ENCODE data around the gene CLEC18B.
"Not testable (repeated sequence)": the region's sequence is repeated elsewhere in the genome, so short reads cannot be mapped to it uniquely, and the experiment has no call there.

The CLEC18B gene
- total RNA-seq: 0 to 0.69 (median 0.41) reads per million in 4 donors

DNA sequence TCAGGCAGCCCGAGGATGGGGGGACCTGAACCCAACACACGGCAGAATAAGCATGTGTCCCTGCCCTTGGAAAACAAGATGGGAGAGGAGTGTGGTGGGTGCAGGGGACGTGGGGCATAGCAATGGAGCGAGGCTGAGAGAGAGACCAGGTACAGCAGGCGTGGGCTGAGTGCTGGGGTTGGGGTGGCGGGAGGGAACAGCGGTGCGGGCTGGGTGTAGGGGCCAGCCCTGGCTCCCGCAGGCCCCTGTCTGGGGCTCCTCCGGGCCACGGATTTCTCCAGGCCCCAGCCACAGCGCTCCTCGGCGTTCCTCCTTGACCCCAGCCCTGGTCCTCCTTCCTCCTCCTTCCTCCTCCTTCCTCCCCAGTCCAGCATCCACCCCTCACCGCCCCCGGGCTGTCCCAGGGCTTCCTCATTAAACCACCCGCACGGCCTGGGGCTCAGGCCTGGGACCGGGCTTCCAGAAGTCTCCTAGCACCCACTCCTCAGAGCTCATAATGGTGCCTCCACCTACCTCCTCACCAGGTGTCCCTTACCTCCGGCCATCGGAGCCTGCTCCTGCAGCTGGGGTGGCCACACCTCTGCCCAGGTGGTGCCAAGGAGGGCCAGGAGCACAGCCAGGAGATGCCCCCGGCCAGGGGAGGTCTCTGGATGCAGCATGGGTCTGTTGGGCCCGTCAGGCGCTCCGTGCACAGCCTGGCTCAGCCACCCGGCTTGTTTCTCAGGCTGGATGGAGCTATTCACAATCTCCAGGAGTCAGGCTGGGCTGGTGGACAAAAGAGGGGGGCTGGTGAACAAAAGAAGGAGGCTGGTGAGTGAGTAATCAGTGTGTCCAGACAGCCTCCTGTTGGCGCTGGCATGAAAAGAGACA, at the start of gene CLEC18B:
Gene CLEC18B (minus strand): TSS at position 867 of the 870 bp plus-strand sequence. CDS start 208 bp downstream, at position 659.
- DNase-seq: not testable (repeated sequence)

DNA sequence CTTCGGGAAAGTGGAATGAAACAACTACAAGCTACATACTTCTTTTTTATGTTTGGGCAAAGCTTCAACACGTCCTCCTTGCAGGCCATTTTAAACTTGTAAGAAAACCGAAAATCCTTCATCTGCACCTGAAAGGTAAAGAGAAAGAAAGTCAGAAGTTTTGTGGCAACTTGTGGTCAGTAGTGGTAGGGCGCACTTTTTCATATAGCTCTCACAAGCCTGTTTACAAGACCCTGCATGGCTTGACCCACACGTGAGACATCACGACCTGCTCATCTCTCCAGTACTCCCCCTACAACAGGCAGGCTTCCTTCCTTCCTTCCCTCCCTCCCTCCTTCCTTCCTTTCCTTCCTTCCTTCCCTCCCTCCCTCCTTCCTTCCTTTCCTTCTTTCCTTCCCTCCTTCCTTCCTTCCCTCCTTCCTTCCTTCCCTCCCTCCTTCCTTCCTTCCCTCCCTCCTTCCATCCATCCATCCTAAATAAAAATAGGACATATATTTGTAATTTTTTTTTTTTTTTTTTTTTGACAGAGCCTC, 48.7 kb upstream of the CLEC18B start:
- no peak for DNase-seq

DNA sequence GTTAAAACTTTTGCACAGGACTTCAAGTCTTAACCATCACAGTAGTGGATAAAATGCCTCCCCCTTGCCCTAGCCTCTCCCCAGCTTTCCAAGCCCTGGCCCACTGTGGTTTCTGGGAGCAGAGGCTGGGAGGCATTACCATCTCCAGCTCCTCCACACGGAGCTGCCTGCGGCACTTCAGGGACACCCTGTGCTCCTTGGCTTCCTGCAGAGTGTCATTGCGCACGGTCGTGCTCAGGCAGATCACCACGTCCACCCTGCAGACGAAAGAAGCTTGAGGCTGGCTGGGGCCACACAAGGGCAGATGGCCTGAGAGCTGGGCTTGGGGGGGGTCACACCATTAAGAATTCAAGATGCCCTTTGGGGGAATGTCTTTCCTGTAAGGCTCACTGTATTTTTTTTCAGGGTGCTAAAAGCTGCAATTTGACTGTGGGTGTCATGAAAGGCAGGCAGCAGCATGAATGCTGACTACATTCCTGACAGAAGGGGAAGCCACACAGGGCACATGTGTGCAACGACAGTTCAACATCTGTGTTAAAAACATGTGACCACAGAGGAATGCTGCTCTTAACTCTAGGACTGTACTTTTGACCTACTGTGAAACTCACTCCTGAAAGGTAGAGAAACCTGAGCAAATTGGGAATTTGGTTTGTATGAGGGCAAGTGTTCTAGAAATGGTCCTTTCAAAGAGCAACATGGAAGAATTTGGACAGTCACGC, 47.7 kb upstream of the CLEC18B start:
- DNase-seq: no peak

DNA sequence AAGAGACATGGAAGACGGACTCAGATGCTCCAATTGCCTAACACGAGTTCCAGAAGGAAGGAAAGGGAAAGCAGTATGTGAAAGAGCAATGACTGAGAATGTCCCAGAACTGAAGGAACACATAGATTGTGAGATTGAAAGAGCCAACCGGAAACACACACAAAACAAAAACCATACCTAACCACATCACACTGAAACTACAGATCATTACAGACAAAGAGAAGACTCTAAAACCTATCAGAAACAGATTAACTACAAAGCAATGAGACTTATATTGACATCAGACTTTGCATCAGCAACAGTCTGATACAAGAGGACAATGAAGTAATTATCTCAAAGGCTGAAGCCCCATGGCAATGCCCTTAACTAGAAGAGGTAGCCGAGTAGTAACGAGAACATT, 45.6 kb upstream of the CLEC18B start:
- DNase-seq: peak in 1 of 5 donors; percentile 71

DNA sequence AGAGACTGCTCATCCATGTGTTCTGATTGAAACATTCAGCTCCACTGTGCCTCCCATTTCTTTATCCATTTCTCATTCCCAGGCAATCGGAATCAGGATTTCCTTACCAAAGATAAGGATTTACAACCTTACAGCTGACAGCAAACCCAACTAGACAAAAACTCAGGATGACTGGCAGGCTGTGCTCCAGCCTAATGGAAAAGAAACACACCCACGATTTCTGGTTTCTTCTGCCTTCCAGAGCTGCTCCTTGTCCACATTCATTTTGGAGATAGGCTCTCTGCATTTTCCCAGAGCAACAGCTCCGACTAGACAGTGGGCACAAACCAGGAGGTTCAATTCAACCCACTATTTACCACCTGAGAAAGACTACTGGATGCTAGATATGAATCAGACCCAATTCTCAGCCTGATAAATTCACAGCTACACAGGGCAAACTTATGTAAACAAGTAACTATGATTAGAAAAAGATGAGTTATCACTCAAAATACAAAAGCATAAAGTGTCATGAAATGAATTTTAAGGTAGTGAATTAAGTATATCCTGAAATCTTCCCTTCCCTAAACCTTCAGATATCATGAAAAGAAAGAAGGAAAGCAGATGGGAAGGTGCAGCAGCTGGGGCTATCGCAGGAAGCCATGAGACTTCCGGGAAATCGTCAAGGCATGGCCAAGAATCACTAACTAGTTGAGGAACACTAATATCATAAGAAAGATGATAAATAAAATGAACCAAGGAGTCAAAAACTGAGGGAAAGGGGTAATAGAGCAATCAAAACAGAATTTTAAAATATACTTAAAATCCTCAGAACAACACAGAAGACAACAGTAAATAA, 44.8 kb upstream of the CLEC18B start:
- DNase-seq: no peak

DNA sequence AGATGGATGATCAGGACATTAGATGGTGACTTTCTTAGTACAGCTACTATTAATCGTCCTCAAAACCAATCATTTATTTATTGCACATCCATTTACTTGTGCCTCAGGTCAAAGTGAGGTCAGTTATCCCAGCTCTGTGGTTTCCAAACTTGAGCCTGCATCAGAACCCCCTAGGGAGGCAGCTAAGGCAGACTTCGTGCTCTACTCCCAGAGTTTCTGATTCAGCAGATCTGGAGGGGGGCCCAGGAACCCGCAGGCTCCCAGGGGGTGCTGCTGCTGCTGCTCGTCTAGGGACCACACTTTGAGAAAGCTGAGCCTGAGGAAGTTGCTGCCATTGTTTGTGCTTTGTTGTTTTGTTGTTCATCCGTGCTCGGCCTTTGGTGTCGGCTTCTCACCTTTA, 44.0 kb upstream of the CLEC18B start:
- no peak for DNase-seq

DNA sequence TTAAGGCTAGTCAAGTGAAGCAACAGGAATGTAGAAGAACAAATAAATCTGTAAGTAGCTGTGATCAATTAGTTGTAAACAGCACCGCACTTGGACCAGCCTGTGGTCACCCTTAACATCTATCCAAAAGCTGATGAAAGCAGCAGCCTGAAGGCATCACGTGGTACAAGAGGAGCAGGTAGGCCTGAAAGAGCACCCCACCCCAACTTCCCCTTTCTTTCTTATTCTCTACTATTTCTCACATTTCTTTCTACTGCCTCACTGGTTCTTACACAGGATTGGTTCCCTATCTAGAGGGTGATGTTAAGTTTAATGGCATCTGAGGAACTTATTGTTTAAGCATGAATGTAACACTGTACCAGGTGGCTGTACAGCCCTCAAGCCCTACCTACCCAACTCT, 42.6 kb upstream of the CLEC18B start:
- DNase-seq: no peak

DNA sequence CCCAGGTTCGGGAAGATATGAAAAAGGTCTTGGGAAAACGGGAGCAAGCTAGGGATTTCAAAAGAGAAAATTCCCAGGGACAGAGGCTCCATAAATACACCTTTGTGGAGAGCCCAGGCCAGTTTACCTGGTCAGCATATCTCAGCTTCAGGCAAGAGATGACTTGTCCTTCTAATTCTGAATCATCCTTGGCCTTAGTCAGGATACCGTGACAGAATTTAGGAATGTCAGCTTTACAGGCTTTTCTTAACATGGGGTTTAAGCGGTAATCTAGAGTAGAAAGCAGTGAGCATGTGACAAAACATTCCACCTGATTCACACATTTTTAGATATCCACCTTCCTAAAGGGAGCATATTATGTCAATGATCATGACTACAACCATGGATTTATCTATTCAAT, 41.1 kb upstream of the CLEC18B start:
- no peak for DNase-seq

DNA sequence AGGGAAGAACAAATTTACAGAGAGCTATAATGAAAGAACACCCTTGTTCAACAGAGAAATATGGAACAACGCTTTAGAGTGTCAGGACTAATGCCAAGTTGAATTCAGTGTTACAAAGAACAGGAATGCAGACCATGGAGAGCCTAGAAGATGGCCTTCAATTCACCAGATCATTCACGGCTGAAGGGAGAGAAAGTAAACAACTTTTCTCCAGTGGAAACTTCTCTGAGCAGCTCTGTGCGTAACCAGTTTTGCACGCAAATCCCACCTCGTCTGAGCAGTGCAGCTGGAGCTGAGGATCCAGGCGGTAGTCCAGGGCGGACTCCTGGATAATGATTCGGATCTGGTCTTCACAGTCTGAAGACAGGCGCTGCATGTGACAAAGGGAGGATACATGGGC, 40.5 kb upstream of the CLEC18B start:
- DNase-seq: no peak

DNA sequence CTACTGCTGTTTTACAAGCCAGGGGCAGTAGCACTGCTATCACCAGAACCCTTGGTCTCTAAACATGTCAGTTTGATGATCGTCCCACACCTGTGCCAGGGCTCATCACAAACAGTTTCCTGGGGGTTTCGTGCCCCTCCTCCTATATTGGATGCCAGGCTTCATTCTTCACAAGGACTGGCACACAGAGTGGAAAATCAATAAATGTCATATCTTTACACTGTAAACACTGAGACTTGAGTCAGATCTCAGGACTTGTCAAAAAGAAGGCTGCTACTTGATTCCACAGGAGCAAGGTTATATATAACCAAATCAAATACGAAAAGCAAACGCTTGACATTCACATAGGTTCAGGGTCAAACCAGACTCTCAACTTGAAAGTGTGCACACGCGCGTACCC, 39.3 kb upstream of the CLEC18B start:
- DNase-seq: no peak

DNA sequence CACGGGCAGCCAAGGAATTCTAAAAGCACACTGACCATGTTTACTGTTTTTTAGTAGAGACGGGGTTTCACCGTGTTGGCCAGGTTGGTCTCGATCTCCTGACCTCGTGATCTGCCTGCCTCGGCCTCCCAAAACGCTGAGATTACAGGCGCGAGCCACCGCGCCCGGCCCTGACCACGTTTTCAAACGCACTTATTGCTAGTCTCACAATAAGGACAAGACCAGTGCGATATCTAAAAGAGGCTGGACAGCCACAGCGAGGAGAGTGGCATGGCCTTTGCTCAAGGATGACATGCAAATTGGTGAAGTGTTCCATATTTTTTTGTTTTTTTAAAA, 35.0 kb upstream of the CLEC18B start:
- no peak for DNase-seq

DNA sequence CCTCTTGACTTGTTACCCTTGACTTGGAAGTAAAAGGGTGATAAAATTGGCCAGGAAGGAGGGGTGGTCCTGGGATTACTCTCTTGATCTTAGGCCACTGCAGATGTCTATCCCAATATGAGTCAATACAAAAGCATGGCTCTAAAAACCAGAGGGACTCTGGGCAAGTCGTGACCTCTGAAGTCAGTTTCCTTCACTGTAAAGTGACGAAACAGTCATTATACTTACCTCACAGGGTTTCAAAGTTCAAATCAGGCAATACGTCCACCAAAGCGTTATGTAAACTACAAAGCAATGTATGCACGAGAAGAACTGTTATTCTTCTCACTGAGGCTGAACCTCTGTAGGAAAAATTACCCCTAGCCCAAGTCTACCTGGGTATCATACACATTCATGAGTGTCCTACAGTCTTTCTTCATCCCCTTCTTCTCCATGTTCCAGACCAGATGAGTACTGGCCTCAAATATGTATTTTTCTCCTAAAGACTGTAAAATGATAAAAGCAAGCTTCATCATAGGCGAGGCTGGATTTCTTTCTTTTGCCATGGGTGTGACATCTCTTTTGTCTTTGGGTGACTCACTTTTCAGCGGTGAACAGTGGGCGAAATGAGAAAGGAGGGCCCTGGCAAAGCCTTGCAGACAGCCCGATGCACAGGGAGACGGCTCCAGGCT, 34.5 kb upstream of the CLEC18B start:
- no peak for DNase-seq

DNA sequence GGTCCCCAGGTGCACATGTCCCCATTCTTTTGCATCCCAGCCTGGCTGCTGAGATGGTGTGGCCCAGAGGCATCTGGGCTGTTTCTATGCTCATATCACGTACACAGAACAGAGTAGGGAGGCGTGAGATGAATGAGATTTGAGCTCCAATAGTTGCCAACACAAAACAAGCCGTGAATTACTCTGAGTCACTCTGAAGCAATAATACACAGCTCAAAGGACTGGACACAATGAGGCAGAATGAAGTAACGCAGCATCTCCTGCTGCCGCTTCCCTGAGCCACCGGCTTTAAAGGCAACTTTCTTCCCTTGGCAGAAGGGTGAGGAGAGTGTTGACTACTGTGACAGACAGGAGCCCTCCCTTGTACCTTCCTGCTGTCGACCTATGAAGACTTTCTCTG, 33.9 kb upstream of the CLEC18B start:
- DNase-seq: no peak

DNA sequence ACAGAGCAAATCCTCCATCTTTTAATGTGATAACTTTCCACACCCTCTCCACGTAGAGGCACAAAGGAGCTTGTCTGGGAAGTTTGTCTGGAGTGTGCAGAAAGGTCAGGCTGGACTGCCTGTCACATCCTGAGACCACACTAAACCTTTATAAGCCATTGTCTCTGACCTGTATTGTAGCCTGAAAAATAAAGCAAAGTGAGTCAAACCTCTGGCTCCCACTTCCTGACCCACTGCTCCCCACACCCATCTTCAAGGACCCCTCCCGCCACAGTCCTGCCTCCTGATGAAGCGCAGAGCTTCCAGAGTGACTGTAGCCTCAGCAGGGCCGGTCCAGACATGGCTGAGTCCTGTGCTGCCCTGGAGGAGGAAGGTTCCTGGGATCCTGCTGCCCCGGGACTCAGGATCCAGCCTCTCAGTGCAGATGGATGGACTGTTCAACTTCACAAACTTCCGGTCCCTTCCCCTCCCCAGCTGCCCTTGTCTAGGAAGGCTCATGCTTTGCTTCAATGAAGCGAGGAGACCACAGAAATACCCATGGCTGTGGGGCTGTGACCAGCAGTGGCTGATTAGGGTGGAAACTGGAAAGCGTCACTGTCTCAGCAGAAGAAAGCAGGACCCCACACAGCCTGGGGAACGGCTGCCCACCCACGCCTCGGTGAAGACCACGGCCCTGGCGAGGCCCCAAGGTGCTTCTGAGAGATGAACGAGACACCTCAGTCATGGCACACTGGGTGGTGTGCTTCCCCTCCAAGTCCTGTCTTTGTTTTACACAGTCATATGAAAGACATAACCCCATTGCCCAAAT, 30.9 kb upstream of the CLEC18B start:
- DNase-seq: no peak

DNA sequence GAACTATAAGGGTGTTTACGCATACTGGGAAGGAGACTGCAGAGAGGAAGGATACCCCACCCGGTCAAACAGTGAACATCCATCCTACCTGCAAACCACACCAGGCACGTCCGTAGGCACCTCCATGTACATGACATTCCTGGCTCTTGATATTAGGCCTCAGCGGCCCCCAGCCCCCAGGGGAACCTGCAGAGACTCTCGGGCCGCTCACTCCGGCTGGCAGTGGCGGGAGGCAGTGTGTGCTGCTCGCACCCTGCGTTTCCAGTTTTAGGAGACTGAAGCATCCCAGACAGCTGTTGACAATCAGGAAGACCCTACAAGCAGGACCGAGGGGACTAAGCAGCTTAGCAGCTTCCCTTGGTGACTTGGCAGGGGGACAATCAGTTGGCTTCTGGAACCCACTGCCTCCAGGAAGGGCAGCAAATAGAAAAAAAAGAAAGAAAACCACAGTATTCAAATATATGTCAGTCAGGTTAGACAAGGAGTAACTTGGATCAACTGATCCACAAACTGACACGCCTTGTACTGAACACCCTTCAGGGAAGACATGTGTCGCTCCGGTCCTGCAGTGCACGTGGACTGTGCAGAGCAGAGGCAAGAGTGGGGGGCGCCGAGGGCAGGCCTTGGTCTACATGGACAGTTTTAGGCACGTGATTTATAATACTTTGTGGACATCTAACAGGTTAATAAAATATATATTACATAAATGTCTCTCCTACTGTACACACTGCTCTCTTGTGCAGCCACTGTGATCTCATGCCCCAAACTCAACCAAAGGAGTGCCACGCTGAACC, 29.9 kb upstream of the CLEC18B start:
- no peak for DNase-seq

DNA sequence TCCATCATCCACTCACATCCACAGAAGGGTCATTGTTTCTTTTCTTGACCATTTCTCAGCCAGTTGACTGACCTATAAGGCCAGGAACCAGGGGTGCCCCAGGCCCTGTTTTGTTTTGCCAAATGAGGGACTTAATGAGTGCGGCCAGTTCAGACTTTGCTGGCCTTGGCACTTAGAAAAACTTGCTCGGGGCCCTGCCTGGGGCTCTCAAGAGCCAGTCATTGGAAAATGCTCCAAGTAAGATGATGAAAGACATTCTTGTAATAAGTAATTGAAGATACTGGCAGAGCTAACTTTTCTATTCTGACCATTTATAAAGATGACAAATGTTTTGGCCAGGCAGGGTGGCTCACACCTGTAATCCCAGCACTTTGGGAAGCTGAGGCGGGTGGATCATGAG, 29.0 kb upstream of the CLEC18B start:
- no peak for DNase-seq

DNA sequence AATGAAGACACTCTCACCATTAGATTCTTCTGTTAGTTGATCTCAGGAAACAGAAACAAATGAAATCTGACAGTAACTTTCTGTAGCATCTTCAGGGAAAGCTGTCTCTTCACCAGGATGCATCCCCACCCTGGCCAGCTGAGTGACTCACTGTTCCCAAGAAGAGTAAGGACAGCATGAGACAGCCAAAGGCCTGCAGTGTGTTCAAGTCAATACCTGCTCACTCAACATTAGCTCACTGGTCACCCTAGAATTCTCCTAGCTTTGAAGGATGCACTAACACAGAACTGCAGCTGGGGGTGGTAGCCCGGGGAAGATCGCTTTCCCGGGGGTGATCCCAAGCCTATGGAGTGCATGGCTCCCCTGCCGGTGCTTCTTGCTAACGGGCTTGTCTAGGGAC, 28.2 kb upstream of the CLEC18B start:
- DNase-seq: no peak

DNA sequence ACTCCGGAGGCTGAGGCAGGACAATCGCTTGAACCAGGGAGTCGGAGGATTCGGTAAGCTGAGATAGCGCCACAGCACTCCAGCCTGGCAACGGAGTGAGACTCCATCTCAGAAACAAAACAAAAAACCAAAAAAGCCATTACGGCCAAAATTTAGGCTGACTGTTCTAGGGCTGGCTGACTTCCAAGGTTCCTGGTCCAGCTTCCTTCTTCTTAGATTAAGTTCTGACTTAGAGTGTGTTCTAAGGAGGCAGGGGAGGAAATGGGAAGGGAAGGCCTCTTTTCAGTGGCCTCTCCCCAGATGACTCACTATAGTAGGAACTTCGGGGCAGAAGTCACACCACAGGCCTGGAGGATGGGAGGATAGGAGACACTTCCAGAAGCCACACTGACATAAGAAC, 27.7 kb upstream of the CLEC18B start:
- no peak for DNase-seq

DNA sequence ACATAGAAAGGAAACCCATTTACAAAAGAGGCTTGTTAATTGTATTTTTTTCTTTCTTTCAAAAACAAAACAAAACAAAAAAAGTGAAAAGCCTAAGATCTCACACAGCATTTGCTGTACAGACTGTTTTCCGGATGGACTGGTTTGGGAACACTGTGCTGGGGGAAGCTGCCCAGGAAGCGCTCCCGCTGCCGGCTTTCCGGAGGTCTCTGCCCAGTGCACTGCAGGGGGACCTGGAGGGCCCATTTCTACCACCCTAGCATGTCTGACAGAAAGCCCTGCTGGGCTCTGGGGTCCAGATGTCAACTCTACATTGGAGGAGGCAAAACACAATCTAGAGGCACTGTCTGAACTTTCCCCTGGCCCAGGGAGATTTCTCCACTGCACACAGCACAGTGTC, 26.3 kb upstream of the CLEC18B start:
- DNase-seq: no peak

DNA sequence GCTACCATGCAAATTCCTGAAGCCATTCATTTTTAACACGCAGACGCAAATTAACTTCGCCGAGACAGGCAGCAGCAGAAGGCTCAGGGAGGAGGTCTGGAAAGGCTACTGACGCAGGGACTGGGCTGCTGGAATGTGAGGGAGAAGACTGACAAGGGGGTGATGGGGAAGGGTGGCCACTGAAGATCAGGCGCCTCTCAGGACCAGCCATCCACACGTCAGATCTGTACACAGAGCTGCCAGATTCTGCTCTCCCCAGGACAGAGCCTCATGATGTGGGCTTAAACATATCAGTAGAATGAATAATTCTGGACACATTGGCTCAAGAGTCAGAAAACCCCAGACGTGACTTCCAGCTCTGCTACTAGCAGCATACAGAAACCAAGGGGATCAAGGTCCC, 25.6 kb upstream of the CLEC18B start:
- no peak for DNase-seq

All from T-helper 1 cell (primary cell).